Left renal cortex interstitium (tissue), 4 donors: Measurements from ENCODE around the gene CAPN15. TPM values are rescaled to one million over a fixed set of nuclear protein-coding genes. Genes with fewer than 3 reads are reported as not detected.

Experiments
- DNase-seq, 4 donors: peaks; one replicate each; pipeline ENCODE4 v3.0.0-alpha.2; 2013; ENCODE audit warnings: low read depth in 4 of 4, low spot score in 2 of 4, missing footprints in 1 of 4
- polyA plus RNA-seq, 4 donors: library from polyadenylated mRNA; unstranded; fragments of 120-200 nt; gene quantifications; one replicate each; pipeline ENCODE4 v1.2.1, GENCODE V29; 2013; ENCODE audit not compliant: insufficient read length in 4 of 4

The CAPN15 gene
- polyA plus RNA-seq, 4 donors: 20.0 to 40.2 (median 32.6) TPM

GRCh38 chr16:540645-541340 lies 13.3 kb downstream of the CAPN15 start:
- DNase-seq: no peak

GRCh38 chr16:543301-544164 lies 16.0 kb downstream of the CAPN15 start:
- no peak for DNase-seq

GRCh38 chr16:544517-544916 lies 17.0 kb downstream of the CAPN15 start:
- DNase-seq: no peak

GRCh38 chr16:546909-547770 lies 19.6 kb downstream of the CAPN15 start:
- no peak for DNase-seq

- DNase-seq: no peak
Observed at GRCh38 chr16:548586-548985, 21.1 kb downstream of the CAPN15 start.

GRCh38 chr16:549544-550263 lies 22.2 kb downstream of the CAPN15 start:
- DNase-seq: no peak

GRCh38 chr16:551210-551609 lies 23.7 kb downstream of the CAPN15 start:
- no peak for DNase-seq

- no peak for DNase-seq
Observed at GRCh38 chr16:552171-552570, 24.7 kb downstream of the CAPN15 start.

GRCh38 chr16:553601-554296 lies 26.2 kb downstream of the CAPN15 start:
- DNase-seq: no peak

- no peak for DNase-seq
Observed at GRCh38 chr16:554297-554621, 26.7 kb downstream of the CAPN15 start.

GRCh38 chr16:554640-555365 lies 27.3 kb downstream of the CAPN15 start:
- no peak for DNase-seq

- DNase-seq: no peak
Observed at GRCh38 chr16:555528-556473, 28.3 kb downstream of the CAPN15 start.

- DNase-seq: no peak
Observed at GRCh38 chr16:556474-557173, 29.1 kb downstream of the CAPN15 start.

- no peak for DNase-seq
Observed at GRCh38 chr16:557463-558297, 30.2 kb downstream of the CAPN15 start.

- no peak for DNase-seq
Observed at GRCh38 chr16:558298-559020, 30.9 kb downstream of the CAPN15 start.

GRCh38 chr16:559021-559380 lies 31.5 kb downstream of the CAPN15 start:
- DNase-seq: no peak
